Measurements from ENCODE around the gene TTC9B.

The TTC9B gene

DNA sequence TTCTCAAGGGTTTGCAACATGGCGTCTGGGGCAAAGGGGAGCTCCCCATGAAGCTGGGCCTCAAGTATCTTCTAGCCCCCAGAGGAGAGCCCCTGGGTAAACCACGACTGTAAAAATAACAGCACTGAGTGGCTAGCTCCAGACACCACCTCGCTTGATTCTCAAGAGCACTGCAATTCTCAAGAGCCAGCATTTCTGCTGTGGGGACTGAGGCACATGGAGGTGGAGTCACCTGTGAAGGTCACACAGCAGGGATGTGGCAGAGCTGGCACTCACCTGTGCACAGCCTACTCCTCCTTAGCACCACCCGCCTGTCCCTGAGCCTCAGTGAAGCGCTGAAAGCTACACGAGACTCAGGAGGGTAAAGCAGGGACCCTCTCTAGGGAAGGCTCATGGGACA, 29.0 kb upstream of the TTC9B start:
- no peak for DNase-seq

DNA sequence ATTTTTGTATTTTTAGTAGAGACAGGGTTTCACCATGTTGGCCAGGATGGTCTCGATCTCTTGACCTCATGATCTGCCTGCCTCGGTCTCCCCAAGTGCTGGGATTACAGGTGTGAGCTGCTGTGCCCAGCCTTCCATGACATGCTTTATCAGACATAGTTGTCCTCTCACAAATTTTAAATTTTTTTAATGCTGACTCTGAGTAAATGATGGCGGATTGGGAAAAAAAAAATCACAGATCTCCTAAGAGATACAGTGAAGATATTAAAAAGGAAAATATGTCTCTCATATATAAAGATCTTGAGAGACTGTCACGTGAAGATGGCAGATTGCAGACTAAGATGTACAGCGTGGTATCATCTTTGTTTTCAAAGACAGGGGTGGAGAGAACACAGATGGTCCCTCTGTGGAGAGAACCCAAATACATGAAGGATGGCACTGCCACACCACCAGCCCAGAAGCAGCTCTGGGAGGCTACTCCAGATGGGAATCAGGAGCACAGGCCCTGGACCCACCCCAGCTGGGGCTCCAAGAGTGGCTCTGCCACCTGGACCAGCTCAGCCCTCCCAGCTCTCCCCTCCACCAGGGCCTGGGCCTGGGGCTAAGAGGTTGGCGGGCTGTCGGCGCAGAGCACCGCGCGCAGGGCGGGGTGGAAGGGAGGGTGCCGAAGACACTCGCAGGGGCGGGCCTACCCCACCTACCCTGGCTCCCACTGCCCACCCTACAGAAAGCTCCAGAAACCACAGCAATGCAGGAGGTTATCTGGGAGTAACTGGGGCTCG, 28.3 kb upstream of the TTC9B start:
- DNase-seq = no peak

- no peak for DNase-seq
These were observed 27.4 kb upstream of the TTC9B start for GRCh38 chr19:40245506-40246128.

DNA sequence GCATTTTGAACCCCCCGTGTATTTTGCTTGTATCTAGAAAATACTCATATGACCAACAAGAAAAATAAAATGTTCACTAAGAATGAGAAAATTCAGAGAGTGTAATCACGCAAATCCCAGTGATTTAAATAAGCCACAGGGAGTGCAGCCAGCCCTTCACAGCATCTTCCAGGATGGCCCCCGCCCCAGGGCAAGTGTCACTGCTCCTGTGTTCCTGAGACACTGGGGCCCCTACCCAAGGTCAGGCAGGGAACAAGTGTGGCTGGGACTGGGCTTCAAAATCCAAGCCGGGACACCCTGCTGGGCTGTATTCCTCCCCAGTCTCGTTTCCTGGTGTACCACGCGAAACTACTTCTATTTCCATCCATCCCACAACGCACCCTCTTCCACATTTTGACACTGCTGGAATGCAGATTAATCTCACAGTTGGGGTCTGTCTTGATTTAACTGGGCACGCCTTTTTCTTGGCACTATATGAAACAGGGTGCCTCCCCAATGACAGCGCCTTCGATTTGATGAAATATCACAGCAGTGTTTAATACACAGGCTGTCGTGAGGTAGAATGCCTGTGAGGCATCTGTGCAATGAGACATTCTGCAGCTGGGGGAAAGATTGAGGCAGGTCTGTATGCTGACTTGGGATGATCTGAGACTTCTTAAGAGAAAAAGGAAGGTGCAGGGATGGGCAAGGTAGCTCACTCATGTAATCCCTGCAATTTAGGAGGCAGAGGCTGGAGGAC, 26.6 kb upstream of the TTC9B start:
- DNase-seq = no peak

DNA sequence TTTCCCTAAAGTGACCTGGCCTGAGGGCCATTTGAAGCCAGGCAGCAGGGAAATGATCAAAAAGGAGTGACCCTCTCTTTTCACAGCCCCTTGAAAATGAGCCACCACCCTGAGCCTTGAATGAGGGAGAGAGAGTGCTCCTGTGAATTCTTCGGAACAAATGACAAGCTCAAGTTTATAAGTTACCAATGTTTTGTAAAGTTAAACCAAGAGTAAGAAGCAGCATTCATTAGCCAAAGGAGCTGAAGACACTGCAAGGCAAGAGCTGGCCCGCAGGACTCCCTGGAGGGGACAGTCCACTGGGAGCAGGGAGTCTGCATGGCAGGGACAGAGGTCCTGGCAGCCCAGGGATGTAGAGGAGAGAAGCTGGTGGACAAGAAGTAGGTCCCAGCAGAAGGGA, 25.0 kb upstream of the TTC9B start:
- DNase-seq = no peak

- DNase-seq = no peak
These were observed 24.3 kb upstream of the TTC9B start for GRCh38 chr19:40242480-40242879.

- no peak for DNase-seq
These were observed 23.7 kb upstream of the TTC9B start for GRCh38 chr19:40241809-40242384.

- no peak for DNase-seq
These were observed 23.1 kb upstream of the TTC9B start for GRCh38 chr19:40241125-40241808.

GRCh38 chr19:40240332-40240731, 22.1 kb upstream of the TTC9B start:
- DNase-seq = no peak

DNA sequence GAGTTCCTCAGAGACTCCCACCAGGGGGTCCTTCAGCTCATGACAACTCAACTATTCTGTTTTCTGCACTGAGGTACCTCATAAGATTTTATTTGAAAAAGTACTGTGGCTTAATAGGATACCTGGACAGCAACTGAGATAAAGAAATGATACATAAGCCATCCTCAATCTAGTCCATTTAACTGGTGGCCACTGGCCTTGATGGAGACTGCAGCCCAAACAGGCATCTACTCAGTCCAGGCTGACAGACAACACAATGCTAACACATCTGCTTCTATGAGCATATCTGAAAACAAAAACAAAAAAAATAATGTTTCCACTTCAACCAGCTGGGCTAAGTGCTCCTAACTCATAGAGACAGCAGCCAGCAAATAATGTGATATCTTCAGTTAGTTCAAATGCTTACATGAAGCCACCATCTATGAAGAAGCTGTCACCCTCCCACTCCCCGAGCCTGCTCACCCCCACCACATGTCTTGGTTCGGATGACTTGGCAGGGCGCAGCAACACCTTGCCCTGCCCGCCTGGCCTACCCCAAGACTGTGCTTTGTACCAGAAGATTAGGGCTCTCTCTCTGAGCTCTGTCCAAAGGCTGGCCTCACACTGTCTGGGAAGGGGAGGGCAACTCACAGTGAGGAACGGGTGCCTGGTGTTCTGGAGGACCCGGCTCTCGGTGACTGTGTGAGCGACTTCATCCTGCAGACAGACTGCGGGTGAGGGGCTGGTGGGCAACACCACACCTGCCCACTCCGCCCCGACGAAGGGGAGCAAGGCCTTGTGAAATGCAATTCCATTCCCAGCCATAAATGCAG, 21.4 kb upstream of the TTC9B start:
- DNase-seq = no peak

GRCh38 chr19:40238775-40239174, 20.6 kb upstream of the TTC9B start:
- DNase-seq = no peak

- no peak for DNase-seq
These were observed 19.6 kb upstream of the TTC9B start for GRCh38 chr19:40237791-40238190.

DNA sequence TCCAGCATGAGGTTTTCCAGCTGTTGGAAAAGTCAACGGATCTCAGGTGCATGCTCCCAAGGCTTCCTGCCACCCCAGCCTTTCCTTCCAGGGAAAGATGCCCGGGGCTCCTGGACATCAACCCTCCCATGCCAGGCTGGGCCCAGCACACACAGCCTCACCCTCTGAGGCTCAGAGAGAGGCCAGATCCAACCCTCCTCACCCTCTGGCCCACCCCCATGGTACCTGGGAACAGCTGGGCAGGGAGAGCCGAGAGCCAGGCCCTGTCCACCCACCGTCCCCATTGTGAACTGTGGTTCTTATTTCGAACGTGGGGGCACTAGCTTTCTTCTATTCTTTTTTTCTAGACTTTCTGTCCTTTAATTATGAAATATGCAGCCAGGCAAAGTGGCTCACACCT, 18.2 kb upstream of the TTC9B start:
- DNase-seq = no peak

DNA sequence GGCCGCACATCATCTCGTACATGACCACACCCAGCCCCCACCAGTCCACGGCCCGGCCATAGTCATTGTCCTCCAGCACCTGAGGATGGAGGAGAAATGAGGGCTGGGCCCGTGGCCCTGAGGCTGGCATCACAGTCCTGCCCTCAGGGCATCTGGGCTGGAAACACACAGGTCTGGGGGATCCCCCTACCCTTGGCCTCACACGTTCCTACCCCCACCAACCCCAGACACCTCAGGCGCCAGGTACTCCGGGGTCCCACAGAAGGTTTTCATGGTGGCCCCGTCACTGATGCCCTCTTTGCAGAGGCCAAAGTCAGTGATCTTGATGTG, 17.8 kb upstream of the TTC9B start:
- DNase-seq = no peak

DNA sequence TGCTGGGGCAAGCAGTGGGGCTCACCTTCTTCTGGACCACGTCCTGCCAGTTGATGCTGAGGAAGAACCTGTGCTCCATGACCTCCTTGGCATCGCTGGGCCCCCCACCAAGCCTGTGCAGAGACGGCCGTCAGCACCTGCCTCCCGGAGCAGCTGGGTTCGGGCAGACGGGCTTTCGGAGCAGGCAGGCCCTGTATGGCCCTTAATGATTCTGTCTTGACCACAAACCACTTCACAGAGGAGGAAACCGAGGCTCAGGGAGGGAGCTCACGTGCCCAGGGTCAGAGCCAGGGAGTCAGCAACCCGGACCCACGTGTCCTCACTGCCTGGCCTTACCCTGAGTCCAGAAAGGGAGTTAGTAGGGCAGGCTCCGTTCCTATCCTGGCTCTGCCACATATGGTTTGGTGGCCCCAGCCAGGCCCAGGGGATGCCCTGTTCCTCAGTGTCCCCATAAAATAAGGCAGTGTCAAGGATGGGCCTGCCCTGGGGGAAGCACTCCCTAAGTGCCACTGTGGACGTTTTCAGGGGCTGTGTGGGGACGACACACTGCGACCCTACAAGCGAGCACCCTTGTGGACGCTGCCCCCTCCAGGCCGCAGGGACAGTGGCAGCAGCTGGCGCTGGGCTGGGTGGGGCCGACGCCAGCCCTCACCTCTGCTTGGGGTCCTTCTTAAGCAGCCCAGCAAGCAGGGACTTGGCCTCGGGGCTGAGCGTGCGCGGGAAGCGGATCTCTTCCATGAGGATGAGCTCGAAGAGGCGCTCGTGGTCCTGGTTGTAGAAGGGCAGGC, 17.2 kb upstream of the TTC9B start:
- DNase-seq = no peak

- DNase-seq = no peak
These were observed 16.4 kb upstream of the TTC9B start for GRCh38 chr19:40234429-40235237.

- no peak for DNase-seq
These were observed 15.7 kb upstream of the TTC9B start for GRCh38 chr19:40233811-40234389.

DNA sequence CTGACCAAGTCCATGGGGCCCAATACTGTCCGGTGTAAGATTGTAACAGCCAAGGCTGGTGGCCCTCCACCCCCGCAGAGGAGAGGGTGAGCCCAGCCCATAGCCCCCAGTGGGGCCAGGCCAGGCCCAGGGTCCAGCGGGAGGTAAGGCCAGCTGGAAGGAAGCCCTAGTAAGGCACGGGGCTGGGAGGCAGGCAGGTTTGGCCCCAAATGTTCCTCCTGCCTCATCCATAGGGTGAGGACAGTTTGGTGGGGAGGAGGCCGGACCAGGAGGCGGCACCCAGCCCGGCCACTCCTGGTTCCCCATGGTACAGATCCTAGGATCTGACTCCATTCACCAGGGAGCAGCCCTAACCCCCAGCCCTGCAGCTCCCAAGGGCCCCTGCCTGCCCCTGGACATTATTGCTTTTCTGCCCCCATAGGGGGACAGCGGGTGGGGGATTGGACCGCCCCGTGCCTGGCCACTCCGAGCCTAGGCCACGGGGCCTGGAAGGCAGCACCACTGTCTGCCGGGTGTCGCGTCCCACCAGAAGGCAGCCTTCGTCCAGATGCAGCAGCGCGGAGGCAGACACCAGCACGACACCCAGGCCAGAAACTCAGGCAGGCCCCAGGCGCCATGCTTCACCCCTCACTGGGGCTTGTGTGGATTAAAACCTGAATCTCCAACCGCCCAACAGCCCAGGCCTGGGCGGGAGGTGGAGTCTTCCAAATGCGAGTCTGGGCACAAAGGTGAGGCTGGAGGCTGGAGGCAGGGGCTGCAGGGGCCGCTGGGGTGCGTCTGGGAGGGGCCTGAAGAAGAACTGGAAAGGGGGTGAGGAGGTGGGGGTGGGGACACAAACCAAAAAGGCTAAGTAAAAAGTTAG, 15.0 kb upstream of the TTC9B start:
- DNase-seq = no peak

GRCh38 chr19:40232479-40232878, 14.3 kb upstream of the TTC9B start:
- DNase-seq = no peak

Data from activated CD4-positive, alpha-beta T cell treated with anti-CD3 and anti-CD28 coated beads for 4 hours (primary cell).